ENCODE measurements around the gene RPS4Y1. TPM values are rescaled to one million over a fixed set of nuclear protein-coding genes. Genes with fewer than 3 reads are reported as not detected.
A peak's percentile ranks its signal among the peaks of the same experiment; 100 is the strongest.

Gene RPS4Y1
- total and polyA plus RNA-seq, 11 donors: 158 to 334 (median 188) TPM; not detected in 5

DNA sequence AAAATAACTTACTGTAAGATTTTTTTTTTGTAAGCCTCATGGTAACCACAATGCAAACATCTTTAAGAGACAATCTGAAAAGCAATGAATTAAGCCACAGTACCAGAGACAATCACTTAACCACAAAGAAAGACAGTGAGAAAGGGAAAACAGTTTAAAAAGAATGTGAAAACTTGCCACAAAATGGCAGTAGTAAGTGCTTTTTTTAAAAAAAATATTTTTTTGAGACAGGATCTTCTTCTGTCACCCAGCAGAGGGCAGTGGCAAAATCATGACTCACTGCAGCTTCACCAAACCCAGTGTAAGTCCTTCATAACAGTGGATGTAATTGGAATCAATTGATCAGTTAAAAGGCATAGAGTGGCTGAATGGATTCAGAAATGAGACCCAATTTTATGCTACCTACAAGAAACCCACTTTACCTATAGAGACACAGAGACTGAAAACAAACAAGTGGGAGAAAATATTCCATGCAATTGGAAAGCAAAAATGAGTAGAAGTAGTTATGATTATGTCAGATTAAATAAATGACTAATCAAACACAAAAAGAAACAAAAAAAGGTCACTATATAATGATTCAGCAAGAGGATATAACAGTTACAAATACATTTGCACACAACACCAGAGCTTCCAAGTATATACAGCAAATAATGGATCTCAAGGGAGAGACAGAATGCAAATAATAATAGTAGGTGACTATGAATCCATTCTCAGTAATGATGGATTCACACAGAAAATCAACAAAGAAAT lies 71.8 kb downstream of the RPS4Y1 start:
- Histone ChIP-seq H3K4me3 (no peak overlapping the region), H3K4me1 (no peaks in the 10 kb centered on the region), H3K36me3 (no peaks in the 10 kb centered on the region), H3K27me3 (no peaks in the 10 kb centered on the region), H3K9me3 (no peaks in the 10 kb centered on the region), H3K27ac (no peak overlapping the region)
- TF ChIP-seq POLR2A (IDR thresholded peaks at IDR 0.05): no peak
- TF ChIP-seq, protein P1, sequence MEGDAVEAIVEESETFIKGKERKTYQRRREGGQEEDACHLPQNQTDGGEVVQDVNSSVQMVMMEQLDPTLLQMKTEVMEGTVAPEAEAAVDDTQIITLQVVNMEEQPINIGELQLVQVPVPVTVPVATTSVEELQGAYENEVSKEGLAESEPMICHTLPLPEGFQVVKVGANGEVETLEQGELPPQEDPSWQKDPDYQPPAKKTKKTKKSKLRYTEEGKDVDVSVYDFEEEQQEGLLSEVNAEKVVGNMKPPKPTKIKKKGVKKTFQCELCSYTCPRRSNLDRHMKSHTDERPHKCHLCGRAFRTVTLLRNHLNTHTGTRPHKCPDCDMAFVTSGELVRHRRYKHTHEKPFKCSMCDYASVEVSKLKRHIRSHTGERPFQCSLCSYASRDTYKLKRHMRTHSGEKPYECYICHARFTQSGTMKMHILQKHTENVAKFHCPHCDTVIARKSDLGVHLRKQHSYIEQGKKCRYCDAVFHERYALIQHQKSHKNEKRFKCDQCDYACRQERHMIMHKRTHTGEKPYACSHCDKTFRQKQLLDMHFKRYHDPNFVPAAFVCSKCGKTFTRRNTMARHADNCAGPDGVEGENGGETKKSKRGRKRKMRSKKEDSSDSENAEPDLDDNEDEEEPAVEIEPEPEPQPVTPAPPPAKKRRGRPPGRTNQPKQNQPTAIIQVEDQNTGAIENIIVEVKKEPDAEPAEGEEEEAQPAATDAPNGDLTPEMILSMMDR (IDR thresholded peaks at IDR 0.05): peak in 2 of 12 donors; percentile 26 to 28
- ATAC-seq (no peak), DNase-seq (no peak)
- intact Hi-C loops (cut with DNase I): no loop called here

Other genes starting within 250 kb of the RPS4Y1 start
- not detected for gene SRY, start 53.9 kb upstream of the RPS4Y1 start, total RNA-seq
- not detected for gene SRY, start 53.9 kb upstream of the RPS4Y1 start, polyA plus RNA-seq
- gene ZFY, start 93.8 kb downstream of the RPS4Y1 start, total RNA-seq: 10 to 100 TPM in 4 of 9 donors, not detected in 5; 13.8 to 15.4 (median 14.2) TPM
- 1 to 10 TPM; 2.9 to 4.4 TPM for gene ZFY, start 93.8 kb downstream of the RPS4Y1 start, polyA plus RNA-seq

Data from heart left ventricle (tissue), 16 donors.